ENCODE results near the gene LIN28A. TPM values are rescaled to one million over a fixed set of nuclear protein-coding genes. Genes with fewer than 3 reads are reported as not detected.

The LIN28A gene
- total RNA-seq, 1 experiment from 2014 or later: 1,289 TPM

GRCh38 chr1:26387447-26387846, 23.2 kb upstream of the LIN28A start:
- no peak overlapping the region for H3K56ac ChIP-seq (ENCODE audit: insufficient read length, low read depth, low read length)

More at GRCh38 chr1:26387447-26387846, 23.2 kb upstream of the LIN28A start:
- Histone ChIP-seq H3K79me2 (ENCODE audit: insufficient read depth, low read length) (no peaks in the 10 kb centered on the region), H3K9me3 (ENCODE audit: control insufficient read depth, low read depth, low read length) (no peaks in the 10 kb centered on the region), H2AK5ac (ENCODE audit: insufficient read length, low read length) (no peak overlapping the region), H4K91ac (ENCODE audit: insufficient read length, low read depth, low read length) (no peak overlapping the region), H3K9ac (ENCODE audit: extremely low read depth, insufficient read length, low read length) (no peak overlapping the region), H3K14ac (ENCODE audit: insufficient read depth, low read length) (no peak overlapping the region), H2BK120ac (ENCODE audit: low read depth, low read length, poor library complexity, severe bottlenecking) (no peak overlapping the region), H3K18ac (ENCODE audit: insufficient read length, low read depth, low read length) (no peak overlapping the region), H3K4me2 (ENCODE audit: insufficient read depth, insufficient read length, low read length) (no peak overlapping the region), H4K5ac (ENCODE audit: insufficient read length, low read depth, low read length) (no peak overlapping the region), H4K8ac (replicated peaks; ENCODE audit: insufficient read length, low read depth, low read length) (no peak overlapping the region), H2BK12ac (ENCODE audit: insufficient read length, low read depth, low read length) (no peak overlapping the region), H3K23ac (ENCODE audit: insufficient read length, low read depth, low read length) (no peak overlapping the region), H2BK15ac (ENCODE audit: low read depth, low read length) (no peak overlapping the region), H2BK5ac (ENCODE audit: insufficient read length, low read length) (no peak overlapping the region), H3K4me1 (ENCODE audit: insufficient read depth, low read length) (peaks cover 4% of the 10 kb centered on the region; the same call in 1 of the 2 replicates), H3K23me2 (ENCODE audit: insufficient read length, low read depth, low read length, poor library complexity, severe bottlenecking) (no peaks in the 10 kb centered on the region), H2BK20ac (ENCODE audit: low read depth, low read length, poor library complexity, severe bottlenecking) (peak overlapping the region; percentile 14), H3K4ac (ENCODE audit: low read depth, low read length) (no peak overlapping the region), H3K27ac (ENCODE audit: insufficient read length, low read depth, low read length) (no peak overlapping the region), H4K20me1 (ENCODE audit: control insufficient read depth, insufficient read depth, insufficient read length) (no peaks in the 10 kb centered on the region), H3K27me3 (ENCODE audit: insufficient read depth, low read length) (no peaks in the 10 kb centered on the region), H3K79me1 (ENCODE audit: insufficient read depth, low read depth, low read length, poor library complexity, severe bottlenecking) (no peaks in the 10 kb centered on the region), H3T11ph (ENCODE audit: low read length) (no peak overlapping the region), H2AFZ (ENCODE audit: low read length) (no peak overlapping the region)
- DNase-seq: no peak
- WGBS (ENCODE audit: extremely low coverage, insufficient read length, low lambda C conversion rate): no CpG with 5 or more reads among the region's 7 CpGs
- no peaks in the 10 kb centered on the region for H3K9me3 Mint-ChIP-seq
- H3K27ac Mint-ChIP-seq: no peak overlapping the region
- TF ChIP-seq, protein P1, sequence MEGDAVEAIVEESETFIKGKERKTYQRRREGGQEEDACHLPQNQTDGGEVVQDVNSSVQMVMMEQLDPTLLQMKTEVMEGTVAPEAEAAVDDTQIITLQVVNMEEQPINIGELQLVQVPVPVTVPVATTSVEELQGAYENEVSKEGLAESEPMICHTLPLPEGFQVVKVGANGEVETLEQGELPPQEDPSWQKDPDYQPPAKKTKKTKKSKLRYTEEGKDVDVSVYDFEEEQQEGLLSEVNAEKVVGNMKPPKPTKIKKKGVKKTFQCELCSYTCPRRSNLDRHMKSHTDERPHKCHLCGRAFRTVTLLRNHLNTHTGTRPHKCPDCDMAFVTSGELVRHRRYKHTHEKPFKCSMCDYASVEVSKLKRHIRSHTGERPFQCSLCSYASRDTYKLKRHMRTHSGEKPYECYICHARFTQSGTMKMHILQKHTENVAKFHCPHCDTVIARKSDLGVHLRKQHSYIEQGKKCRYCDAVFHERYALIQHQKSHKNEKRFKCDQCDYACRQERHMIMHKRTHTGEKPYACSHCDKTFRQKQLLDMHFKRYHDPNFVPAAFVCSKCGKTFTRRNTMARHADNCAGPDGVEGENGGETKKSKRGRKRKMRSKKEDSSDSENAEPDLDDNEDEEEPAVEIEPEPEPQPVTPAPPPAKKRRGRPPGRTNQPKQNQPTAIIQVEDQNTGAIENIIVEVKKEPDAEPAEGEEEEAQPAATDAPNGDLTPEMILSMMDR (conservative IDR thresholded peaks at IDR 0.05): no peak
- no peak overlapping the region for H3K4me3 Mint-ChIP-seq
- peaks cover 2% of the 10 kb centered on the region; the same call in 1 of the 2 replicates for H3K27me3 Mint-ChIP-seq (ENCODE audit: low read depth)
- H3K4me1 Mint-ChIP-seq: peaks cover 17 to 27% of the 10 kb centered on the region in 2 experiments
- H3K36me3 Mint-ChIP-seq (ENCODE audit: insufficient read depth in 1 of 3, low read depth in 3 of 3): no peaks in the 10 kb centered on the region
